ENCODE data around the gene SYNE1. TPM values are rescaled to one million over a fixed set of nuclear protein-coding genes. Genes with fewer than 3 reads are reported as not detected.
A peak's percentile ranks its signal among the peaks of the same experiment; 100 is the strongest.

SYNE1 gene
- total RNA-seq, 6 donors from 2014 or later, result 160 to 859 (median 490) TPM

DNA sequence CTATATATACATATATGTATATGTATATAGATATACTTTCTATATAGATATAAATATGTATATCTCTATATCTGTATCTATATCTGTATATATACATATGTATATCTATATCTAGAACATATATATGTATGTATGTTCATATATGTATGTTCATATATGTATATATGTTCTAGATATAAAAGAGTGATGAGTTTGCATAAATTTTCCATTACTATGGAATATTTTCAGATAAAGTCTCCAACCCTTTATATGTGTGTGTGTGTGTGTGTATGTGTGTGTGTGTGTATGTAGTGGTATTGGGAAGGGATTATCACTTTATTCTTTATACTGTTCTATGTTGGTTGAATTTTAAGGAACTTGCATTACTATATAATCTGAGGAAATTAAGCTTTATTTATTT, 33.3 kb downstream of the SYNE1 start:
- Histone ChIP-seq H3K9me3 (no peaks in the 10 kb centered on the region), H3K36me3 (no peaks in the 10 kb centered on the region), H3K27me3 (no peaks in the 10 kb centered on the region), H3K4me3 (no peak overlapping the region), H3K27ac (no peak overlapping the region), H3K4me1 (peaks cover 0 to 4% (median 0%) of the 10 kb centered on the region in 4 donors)
- TF ChIP-seq POLR2A (IDR thresholded peaks at IDR 0.05), result no peak
- no peak for TF ChIP-seq POLR2AphosphoS5 (IDR thresholded peaks at IDR 0.05)
- TF ChIP-seq, protein P1, sequence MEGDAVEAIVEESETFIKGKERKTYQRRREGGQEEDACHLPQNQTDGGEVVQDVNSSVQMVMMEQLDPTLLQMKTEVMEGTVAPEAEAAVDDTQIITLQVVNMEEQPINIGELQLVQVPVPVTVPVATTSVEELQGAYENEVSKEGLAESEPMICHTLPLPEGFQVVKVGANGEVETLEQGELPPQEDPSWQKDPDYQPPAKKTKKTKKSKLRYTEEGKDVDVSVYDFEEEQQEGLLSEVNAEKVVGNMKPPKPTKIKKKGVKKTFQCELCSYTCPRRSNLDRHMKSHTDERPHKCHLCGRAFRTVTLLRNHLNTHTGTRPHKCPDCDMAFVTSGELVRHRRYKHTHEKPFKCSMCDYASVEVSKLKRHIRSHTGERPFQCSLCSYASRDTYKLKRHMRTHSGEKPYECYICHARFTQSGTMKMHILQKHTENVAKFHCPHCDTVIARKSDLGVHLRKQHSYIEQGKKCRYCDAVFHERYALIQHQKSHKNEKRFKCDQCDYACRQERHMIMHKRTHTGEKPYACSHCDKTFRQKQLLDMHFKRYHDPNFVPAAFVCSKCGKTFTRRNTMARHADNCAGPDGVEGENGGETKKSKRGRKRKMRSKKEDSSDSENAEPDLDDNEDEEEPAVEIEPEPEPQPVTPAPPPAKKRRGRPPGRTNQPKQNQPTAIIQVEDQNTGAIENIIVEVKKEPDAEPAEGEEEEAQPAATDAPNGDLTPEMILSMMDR (IDR thresholded peaks at IDR 0.05), result no peak
- TF ChIP-seq EP300 (IDR thresholded peaks at IDR 0.05), result no peak
- no peak for DNase-seq
- no peak for ATAC-seq (ENCODE audit: low FRiP score in 2 of 2)

DNA sequence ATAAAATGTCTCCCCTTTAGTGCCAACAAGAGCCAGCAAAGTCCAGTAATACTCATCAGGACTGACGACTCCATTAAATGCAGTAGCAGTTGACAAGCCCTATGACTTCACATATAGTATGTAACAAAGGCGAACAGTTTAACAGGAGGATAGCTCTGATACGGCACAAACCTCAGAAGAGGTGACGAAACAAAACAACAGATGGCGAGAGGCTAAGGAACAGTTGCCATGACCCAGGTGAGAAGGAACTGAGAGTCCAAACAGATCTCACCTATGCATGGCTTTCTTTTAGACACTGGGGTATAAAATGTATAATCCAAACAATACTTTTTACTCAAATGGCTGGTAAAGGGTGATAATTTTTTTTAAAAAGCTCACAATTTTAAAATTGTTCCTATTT, 37.1 kb downstream of the SYNE1 start:
- H3K27ac ChIP-seq, result peak overlapping the region in 2 of 4 donors; percentile 52 to 62
- H3K4me1 ChIP-seq, result peaks cover 0 to 8% (median 3%) of the 10 kb centered on the region in 4 donors
- no peak for TF ChIP-seq POLR2AphosphoS5 (IDR thresholded peaks at IDR 0.05)
- no peak for TF ChIP-seq EP300 (IDR thresholded peaks at IDR 0.05)
- TF ChIP-seq, protein P1 (IDR thresholded peaks at IDR 0.05), result no peak
- H3K9me3 ChIP-seq, result no peaks in the 10 kb centered on the region
- ATAC-seq (ENCODE audit: low FRiP score in 2 of 2) (no peak), DNase-seq (no peak)
- WGBS, 2 donors, result 85 to 92% methylated on average over 5 of the region's 5 CpGs
- H3K27me3 ChIP-seq, result no peaks in the 10 kb centered on the region
- H3K36me3 ChIP-seq, result no peaks in the 10 kb centered on the region
- H3K4me3 ChIP-seq, result no peak overlapping the region

DNA sequence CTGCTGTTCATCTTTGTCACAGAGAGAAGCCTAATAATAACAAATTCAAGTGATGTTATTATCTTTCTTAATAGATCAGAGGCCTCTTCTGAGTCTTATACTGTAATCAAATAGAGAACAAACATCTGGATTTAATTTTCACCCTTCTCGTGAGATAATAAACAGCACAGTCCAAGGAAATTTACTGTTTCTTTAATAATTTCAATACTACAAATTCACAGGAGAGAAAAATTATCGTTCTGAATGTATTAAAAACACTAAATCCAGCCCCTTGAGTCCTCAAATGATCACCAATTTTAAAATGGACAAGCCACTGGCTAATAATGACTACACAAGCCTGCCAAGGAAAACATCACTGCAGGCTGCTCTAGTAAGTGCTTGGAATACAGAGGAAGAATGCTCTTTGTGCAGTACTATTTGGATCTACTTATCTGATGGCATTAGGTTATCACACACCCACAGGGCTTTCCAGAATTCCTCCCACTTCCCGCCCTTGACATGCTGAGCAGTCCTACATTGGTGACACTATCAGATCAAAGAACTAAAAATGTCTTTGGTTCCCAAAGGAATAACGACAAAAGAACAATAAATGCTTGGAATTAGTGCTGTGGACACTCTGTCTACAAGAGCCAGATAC, 38.1 kb downstream of the SYNE1 start:
- no peaks in the 10 kb centered on the region for H3K36me3 ChIP-seq
- 49 to 54% methylated on average over 4 of the region's 4 CpGs for WGBS, 2 donors

DNA sequence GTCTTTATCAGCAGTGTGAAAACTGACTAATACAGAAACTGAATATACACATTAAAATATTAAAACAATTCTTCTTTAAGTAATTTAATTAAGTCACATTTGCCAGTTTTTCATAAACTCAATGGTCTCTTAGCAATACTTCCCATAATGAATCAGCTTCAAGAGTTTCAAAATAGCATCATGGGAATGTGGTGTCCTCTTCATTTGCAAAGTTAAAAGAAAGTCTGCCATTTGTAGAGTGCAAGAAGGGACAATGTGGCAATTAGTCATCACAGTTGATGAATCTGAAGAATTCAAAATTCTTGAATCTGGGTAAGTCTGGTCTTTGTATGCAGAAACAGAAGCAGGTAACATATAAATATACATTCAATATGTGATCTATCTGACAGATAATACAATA, 38.7 kb downstream of the SYNE1 start:
- ATAC-seq (ENCODE audit: low FRiP score in 2 of 2) (no peak), DNase-seq (no peak)
- no peaks in the 10 kb centered on the region for H3K36me3 ChIP-seq
- peak overlapping the region in 2 of 4 donors; percentile 52 to 62 for H3K27ac ChIP-seq
- TF ChIP-seq POLR2AphosphoS5 (IDR thresholded peaks at IDR 0.05), result no peak
- TF ChIP-seq EP300 (IDR thresholded peaks at IDR 0.05), result no peak
- TF ChIP-seq POLR2A (IDR thresholded peaks at IDR 0.05), result no peak
- TF ChIP-seq, protein P1 (IDR thresholded peaks at IDR 0.05), result no peak
- peaks cover 0 to 11% (median 6%) of the 10 kb centered on the region in 4 donors for H3K4me1 ChIP-seq
- H3K9me3 ChIP-seq, result no peaks in the 10 kb centered on the region
- no peak overlapping the region for H3K4me3 ChIP-seq
- H3K27me3 ChIP-seq, result no peaks in the 10 kb centered on the region

More for the DNA sequence above, 38.1 kb downstream of the SYNE1 start:
- peak in 1 of 2 donors; percentile 54 for ATAC-seq (ENCODE audit: low FRiP score in 2 of 2)
- Histone ChIP-seq H3K4me1 (peaks cover 0 to 11% (median 6%) of the 10 kb centered on the region in 4 donors), H3K4me3 (no peak overlapping the region), H3K27me3 (no peaks in the 10 kb centered on the region), H3K9me3 (no peaks in the 10 kb centered on the region), H3K27ac (peak overlapping the region in 2 of 4 donors; percentile 52 to 62)
- DNase-seq, result no peak
- TF ChIP-seq EP300 (IDR thresholded peaks at IDR 0.05), result peak in 3 of 4 donors; percentile 29 to 87 (median 72)
- peak in 1 of 2 donors; percentile 48 for TF ChIP-seq POLR2AphosphoS5 (IDR thresholded peaks at IDR 0.05)
- TF ChIP-seq, protein P1 (IDR thresholded peaks at IDR 0.05), result no peak

DNA sequence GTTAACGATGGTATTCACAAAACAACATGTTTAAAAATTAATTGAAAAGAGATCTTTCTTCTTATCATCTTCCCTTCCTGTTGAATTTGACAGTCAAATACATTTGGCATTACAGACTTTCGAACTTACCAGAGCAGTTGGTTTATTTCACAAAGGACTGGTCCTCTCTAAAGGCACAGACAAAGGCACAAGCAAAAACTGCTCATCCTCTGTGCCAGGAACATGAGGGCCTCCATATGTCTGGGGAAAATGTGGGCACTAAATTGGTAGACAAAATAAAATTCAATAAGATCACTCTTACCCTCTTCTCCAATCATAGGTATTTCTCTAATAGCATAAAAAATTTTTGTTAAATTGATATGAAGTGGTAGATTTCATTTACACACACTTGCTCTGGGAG, 40.4 kb downstream of the SYNE1 start:
- Histone ChIP-seq H3K27ac (peak overlapping the region in 2 of 4 donors; percentile 9 to 42), H3K4me3 (no peak overlapping the region), H3K27me3 (no peaks in the 10 kb centered on the region), H3K36me3 (no peaks in the 10 kb centered on the region), H3K9me3 (no peaks in the 10 kb centered on the region), H3K4me1 (peaks cover 0 to 11% (median 7%) of the 10 kb centered on the region in 4 donors)
- TF ChIP-seq, protein P1 (IDR thresholded peaks at IDR 0.05), result no peak
- no peak for TF ChIP-seq POLR2A (IDR thresholded peaks at IDR 0.05)
- TF ChIP-seq EP300 (IDR thresholded peaks at IDR 0.05), result no peak
- TF ChIP-seq POLR2AphosphoS5 (IDR thresholded peaks at IDR 0.05), result no peak
- WGBS, 2 donors, result 68% methylated on average over 2 of the region's 2 CpGs
- DNase-seq (no peak), ATAC-seq (ENCODE audit: low FRiP score in 2 of 2) (no peak)

All from upper lobe of left lung (tissue), 6 donors.